GM23248 (cell line): ENCODE results near the gene RBP3.

Experiments
- EZH2 ChIP-seq: fragments of 200-600 bp; sonication (generic); IDR thresholded peaks from 2 replicates; pipeline ENCODE4 v1.6.1; 2018; ENCODE audit warnings: antibody characterized with exemption, mild to moderate bottlenecking; ENCODE audit not compliant: insufficient read depth, poor library complexity, severe bottlenecking
- EZH2phosphoT487 ChIP-seq: fragments of 200-600 bp; sonication (generic); IDR thresholded peaks from 2 replicates; pipeline ENCODE4 v1.6.1; 2018; ENCODE audit warnings: antibody characterized with exemption, moderate library complexity, mild to moderate bottlenecking, low read depth; ENCODE audit not compliant: insufficient read depth

- TF ChIP-seq EZH2: no peak
- TF ChIP-seq EZH2phosphoT487: no peak
These were observed 49.4 kb upstream of the RBP3 start for GRCh38 chr10:47298715-47299114.
